Measurements from ENCODE around the gene FKBP9. TPM values are rescaled to one million over a fixed set of nuclear protein-coding genes. Genes with fewer than 3 reads are reported as not detected.

FKBP9 gene
- total RNA-seq, 1 experiment from 2014 or later, result 139 TPM

GRCh38 chr7:33044401-33044718 lies 87.1 kb downstream of the FKBP9 start:
- TF ChIP-seq CTCF (IDR thresholded peaks at IDR 0.05; ENCODE audit: unreplicated experiment), result no peak
- Mint-ChIP-seq H3K27me3 (ENCODE audit: insufficient read depth, unreplicated experiment) (no peaks in the 10 kb centered on the region), H3K27ac (ENCODE audit: low read depth, unreplicated experiment) (peak overlapping the region; percentile 40), H3K4me1 (ENCODE audit: insufficient read depth, unreplicated experiment) (peaks cover 6% of the 10 kb centered on the region), H3K9me3 (ENCODE audit: unreplicated experiment) (no peaks in the 10 kb centered on the region), H3K36me3 (ENCODE audit: insufficient read depth, unreplicated experiment) (no peaks in the 10 kb centered on the region), H3K4me3 (ENCODE audit: unreplicated experiment) (no peak overlapping the region)
- ChIA-PET CTCF (interaction anchor here (0.8 to 1.0 kb wide), 2 partner anchors 11 to 242 kb away, joined by 3 to 4 read pairs; no protein-coding TSS in a partner anchor), POLR2A (interaction anchor here (0.6 to 7.7 kb wide), 7 partner anchors 10 to 155 kb away, joined by 3 to 115 read pairs (median 3); partner anchors contain the start of gene NT5C3A)
- no TSS peak for BruUV-seq (replicated peaks)
- intact Hi-C loops (cut with micrococcal nuclease), result loop anchor here (5.0 kb wide), 1 partner anchor 87 kb away; the partner anchor contains the start of gene FKBP9
- no peak for DNase-seq (ENCODE audit: unreplicated experiment)

- CTCF ChIA-PET, result interaction anchor here (1.0 kb wide), 1 partner anchor 243 kb away, joined by 3 read pairs; no protein-coding TSS in a partner anchor
Observed at GRCh38 chr7:33044986-33045385, 87.7 kb downstream of the FKBP9 start.

GRCh38 chr7:33048257-33048656 lies 91.0 kb downstream of the FKBP9 start:
- Mint-ChIP-seq H3K4me1 (ENCODE audit: insufficient read depth, unreplicated experiment) (peaks cover 13% of the 10 kb centered on the region), H3K27me3 (ENCODE audit: insufficient read depth, unreplicated experiment) (no peaks in the 10 kb centered on the region), H3K27ac (ENCODE audit: low read depth, unreplicated experiment) (no peak overlapping the region), H3K4me3 (ENCODE audit: unreplicated experiment) (no peak overlapping the region), H3K9me3 (ENCODE audit: unreplicated experiment) (no peaks in the 10 kb centered on the region), H3K36me3 (ENCODE audit: insufficient read depth, unreplicated experiment) (peaks cover 6% of the 10 kb centered on the region)
- no peak for TF ChIP-seq CTCF (IDR thresholded peaks at IDR 0.05; ENCODE audit: unreplicated experiment)
- ChIA-PET POLR2A (interaction anchor here (1.0 to 2.7 kb wide), 5 partner anchors 8 to 158 kb away, joined by 4 to 26 read pairs (median 11); partner anchors contain the start of genes FKBP9, KBTBD2 and NT5C3A), CTCF (interaction anchor here (1.0 to 2.4 kb wide), 7 partner anchors 8 to 249 kb away, joined by 3 to 17 read pairs (median 8); no protein-coding TSS in a partner anchor)
- intact Hi-C loops (cut with micrococcal nuclease), result no loop called here
- no peak for DNase-seq (ENCODE audit: unreplicated experiment)
- BruUV-seq (replicated peaks), result no TSS peak

More at GRCh38 chr7:33044986-33045385, 87.7 kb downstream of the FKBP9 start:
- Mint-ChIP-seq H3K4me3 (ENCODE audit: unreplicated experiment) (no peak overlapping the region), H3K9me3 (ENCODE audit: unreplicated experiment) (no peaks in the 10 kb centered on the region), H3K27me3 (ENCODE audit: insufficient read depth, unreplicated experiment) (no peaks in the 10 kb centered on the region), H3K4me1 (ENCODE audit: insufficient read depth, unreplicated experiment) (peaks cover 6% of the 10 kb centered on the region), H3K27ac (ENCODE audit: low read depth, unreplicated experiment) (peak overlapping the region; percentile 23), H3K36me3 (ENCODE audit: insufficient read depth, unreplicated experiment) (no peaks in the 10 kb centered on the region)
- TF ChIP-seq CTCF (IDR thresholded peaks at IDR 0.05; ENCODE audit: unreplicated experiment), result no peak
- DNase-seq (ENCODE audit: unreplicated experiment), result no peak
- POLR2A ChIA-PET, result interaction anchor here (1.0 to 7.7 kb wide), 5 partner anchors 9 to 154 kb away, joined by 3 to 115 read pairs (median 3); partner anchors contain the start of gene NT5C3A
- intact Hi-C loops (cut with micrococcal nuclease), result loop anchor here (5.0 kb wide), 1 partner anchor 88 kb away; the partner anchor contains the start of gene FKBP9
- BruUV-seq (replicated peaks), result no TSS peak

GRCh38 chr7:33048704-33049103 lies 91.5 kb downstream of the FKBP9 start:
- peaks cover 13% of the 10 kb centered on the region for H3K4me1 Mint-ChIP-seq (ENCODE audit: insufficient read depth, unreplicated experiment)
- BruUV-seq (replicated peaks), result no TSS peak
- POLR2A ChIA-PET, result interaction anchor here (0.7 to 2.7 kb wide), 6 partner anchors 8 to 158 kb away, joined by 3 to 26 read pairs (median 10); partner anchors contain the start of genes FKBP9, KBTBD2 and NT5C3A
- peaks cover 6% of the 10 kb centered on the region for H3K36me3 Mint-ChIP-seq (ENCODE audit: insufficient read depth, unreplicated experiment)
- intact Hi-C loops (cut with micrococcal nuclease), result no loop called here
- H3K27ac Mint-ChIP-seq (ENCODE audit: low read depth, unreplicated experiment), result no peak overlapping the region
- no peak for TF ChIP-seq CTCF (IDR thresholded peaks at IDR 0.05; ENCODE audit: unreplicated experiment)
- no peak for DNase-seq (ENCODE audit: unreplicated experiment)
- CTCF ChIA-PET, result interaction anchor here (0.6 to 2.4 kb wide), 10 partner anchors 9 to 1919 kb away, joined by 3 to 17 read pairs (median 6); no protein-coding TSS in a partner anchor
- no peak overlapping the region for H3K4me3 Mint-ChIP-seq (ENCODE audit: unreplicated experiment)
- no peaks in the 10 kb centered on the region for H3K9me3 Mint-ChIP-seq (ENCODE audit: unreplicated experiment)
- H3K27me3 Mint-ChIP-seq (ENCODE audit: insufficient read depth, unreplicated experiment), result no peaks in the 10 kb centered on the region

Data from MCF 10A (cell line).